ENCODE data around the gene C6orf118.

DNA sequence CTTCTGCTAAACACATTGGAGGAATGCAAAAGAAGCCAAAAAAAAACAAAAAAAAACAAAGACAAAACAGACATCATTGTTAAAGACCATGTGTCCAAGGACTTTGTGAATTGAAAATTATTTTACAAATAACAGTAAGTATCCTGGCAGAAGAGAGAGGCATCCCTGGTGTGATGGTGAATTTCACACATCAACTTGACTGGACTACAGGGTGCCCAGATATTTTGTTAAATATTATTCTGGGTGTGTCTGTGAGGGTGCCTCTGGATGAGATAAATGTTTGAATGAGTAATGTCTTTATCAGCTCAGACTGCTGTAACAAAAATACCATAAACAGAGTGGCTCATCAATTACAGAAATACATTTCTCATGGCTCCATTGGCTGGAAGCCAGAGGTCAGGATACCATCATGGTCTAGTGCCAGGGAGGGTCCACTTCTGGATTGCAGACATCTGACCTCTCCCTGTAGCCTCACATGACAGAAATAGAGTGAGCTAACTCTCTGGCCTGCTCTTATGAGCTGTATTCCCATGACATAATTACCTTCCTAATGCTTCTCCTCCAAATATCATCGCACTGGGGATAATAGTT is 12.2 kb upstream of the C6orf118 start:
- TF ChIP-seq, protein P1, sequence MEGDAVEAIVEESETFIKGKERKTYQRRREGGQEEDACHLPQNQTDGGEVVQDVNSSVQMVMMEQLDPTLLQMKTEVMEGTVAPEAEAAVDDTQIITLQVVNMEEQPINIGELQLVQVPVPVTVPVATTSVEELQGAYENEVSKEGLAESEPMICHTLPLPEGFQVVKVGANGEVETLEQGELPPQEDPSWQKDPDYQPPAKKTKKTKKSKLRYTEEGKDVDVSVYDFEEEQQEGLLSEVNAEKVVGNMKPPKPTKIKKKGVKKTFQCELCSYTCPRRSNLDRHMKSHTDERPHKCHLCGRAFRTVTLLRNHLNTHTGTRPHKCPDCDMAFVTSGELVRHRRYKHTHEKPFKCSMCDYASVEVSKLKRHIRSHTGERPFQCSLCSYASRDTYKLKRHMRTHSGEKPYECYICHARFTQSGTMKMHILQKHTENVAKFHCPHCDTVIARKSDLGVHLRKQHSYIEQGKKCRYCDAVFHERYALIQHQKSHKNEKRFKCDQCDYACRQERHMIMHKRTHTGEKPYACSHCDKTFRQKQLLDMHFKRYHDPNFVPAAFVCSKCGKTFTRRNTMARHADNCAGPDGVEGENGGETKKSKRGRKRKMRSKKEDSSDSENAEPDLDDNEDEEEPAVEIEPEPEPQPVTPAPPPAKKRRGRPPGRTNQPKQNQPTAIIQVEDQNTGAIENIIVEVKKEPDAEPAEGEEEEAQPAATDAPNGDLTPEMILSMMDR (IDR thresholded peaks at IDR 0.05) = no peak
- TF ChIP-seq POLR2AphosphoS5 (IDR thresholded peaks at IDR 0.05) (no peak), POLR2A (IDR thresholded peaks at IDR 0.05) (no peak)

All from stomach (tissue), 4 donors.